T-helper 2 cell treated with Interferon-gamma antibody and Interleukin-4, amounts not matched to agents 5 μg/mL and 100 μg/mL, for 36 hours (primary cell): Measurements from ENCODE around the gene NSMF.

Experiments
- DNase-seq: peaks from one replicate; pipeline ENCODE4 v3.0.0; 2021; ENCODE audit warnings: low spot score
- H3K27ac Mint-ChIP-seq: one replicate; pipeline ENCODE4 v1.8.0; 2021; ENCODE audit warnings: mild to moderate bottlenecking, mixed read lengths
- H3K27me3 Mint-ChIP-seq: one replicate; pipeline ENCODE4 v1.8.0; 2021; ENCODE audit warnings: low read depth, mixed read lengths
- H3K36me3 Mint-ChIP-seq: one replicate; pipeline ENCODE4 v1.8.0; 2021; ENCODE audit warnings: low read depth, mixed read lengths
- H3K4me1 Mint-ChIP-seq: one replicate; pipeline ENCODE4 v1.8.0; 2021; ENCODE audit warnings: low read depth, mixed read lengths
- H3K4me3 Mint-ChIP-seq: one replicate; pipeline ENCODE4 v1.8.0; 2022; ENCODE audit warnings: mild to moderate bottlenecking, moderate library complexity, mixed read lengths
- H3K9me3 Mint-ChIP-seq: one replicate; pipeline ENCODE4 v1.8.0; 2021; ENCODE audit warnings: mixed read lengths

Gene NSMF

DNA sequence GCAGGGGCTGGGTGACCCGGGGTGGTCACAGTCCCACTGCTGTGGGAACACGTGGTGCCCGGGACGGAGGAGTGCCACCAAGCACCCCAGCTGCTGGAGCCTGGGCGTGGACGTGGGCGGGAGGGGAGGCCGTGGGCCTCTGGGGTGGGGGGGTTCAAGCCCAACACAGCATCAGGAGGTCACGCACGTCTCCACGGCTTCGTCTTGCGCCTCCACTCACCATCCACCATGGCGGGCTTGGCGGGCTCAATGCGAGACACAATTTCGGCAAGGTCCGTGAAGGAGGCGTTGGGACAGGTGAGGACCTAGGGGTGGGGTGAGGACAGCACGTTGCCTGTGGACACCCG lies 2.2 kb upstream of the NSMF start:
- Mint-ChIP-seq H3K9me3 (no peaks in the 10 kb centered on the region), H3K27me3 (no peaks in the 10 kb centered on the region), H3K27ac (peak overlapping the region; percentile 77), H3K4me3 (peak overlapping the region; percentile 36), H3K36me3 (peaks cover 3% of the 10 kb centered on the region), H3K4me1 (peaks cover 10% of the 10 kb centered on the region)
- no peak for DNase-seq

DNA sequence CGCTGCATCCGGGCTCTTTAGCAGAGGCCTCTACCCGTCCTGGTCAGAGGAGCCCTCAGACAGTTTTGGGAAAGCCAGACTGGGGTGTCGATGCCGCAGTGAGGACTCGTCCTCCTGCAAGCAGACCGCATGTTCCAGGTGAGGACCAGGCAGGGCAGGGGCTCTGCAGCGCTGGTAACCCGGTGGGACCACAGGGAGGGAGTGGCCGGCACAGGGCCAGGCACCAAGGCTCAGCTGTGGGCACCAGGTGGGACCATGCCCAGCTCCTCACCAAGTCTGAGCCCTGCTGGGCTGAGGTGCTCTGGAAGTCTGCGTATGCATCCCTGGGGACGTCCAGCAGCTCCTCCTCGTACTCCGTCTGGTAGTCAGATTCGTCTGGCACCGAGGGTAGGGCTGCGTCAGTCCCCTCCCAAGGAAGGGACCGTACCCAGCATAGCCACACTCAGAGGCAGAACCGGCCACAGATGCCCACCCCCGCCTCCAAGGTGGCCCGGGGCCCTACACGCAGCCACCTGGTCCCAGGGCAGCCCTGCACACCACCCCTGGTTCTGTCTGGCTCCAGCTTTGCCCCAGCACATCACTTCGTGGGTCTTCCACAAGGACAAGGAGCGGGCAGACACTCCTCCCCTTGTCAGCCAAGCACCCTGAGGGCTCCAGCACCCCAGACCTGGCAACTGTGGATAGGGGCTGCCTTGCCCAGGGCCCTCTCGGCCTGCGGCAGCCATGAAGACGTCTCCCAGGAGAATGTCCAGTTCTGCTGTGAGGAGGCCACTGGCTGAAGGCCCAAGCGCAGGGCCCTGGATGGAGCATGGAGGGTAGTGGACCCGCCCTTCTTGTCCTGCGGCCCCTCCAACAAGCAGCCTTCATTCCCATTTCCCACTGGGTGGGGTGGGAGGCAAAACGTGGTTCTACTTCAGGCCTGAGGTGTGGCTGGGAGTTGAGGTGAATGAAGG lies 1.5 kb upstream of the NSMF start:
- Mint-ChIP-seq H3K9me3 (no peaks in the 10 kb centered on the region), H3K4me1 (peaks cover 12% of the 10 kb centered on the region), H3K4me3 (peak overlapping the region; percentile 36), H3K27me3 (no peaks in the 10 kb centered on the region), H3K36me3 (peaks cover 7% of the 10 kb centered on the region), H3K27ac (peak overlapping the region; percentile 77)
- no peak for DNase-seq

DNA sequence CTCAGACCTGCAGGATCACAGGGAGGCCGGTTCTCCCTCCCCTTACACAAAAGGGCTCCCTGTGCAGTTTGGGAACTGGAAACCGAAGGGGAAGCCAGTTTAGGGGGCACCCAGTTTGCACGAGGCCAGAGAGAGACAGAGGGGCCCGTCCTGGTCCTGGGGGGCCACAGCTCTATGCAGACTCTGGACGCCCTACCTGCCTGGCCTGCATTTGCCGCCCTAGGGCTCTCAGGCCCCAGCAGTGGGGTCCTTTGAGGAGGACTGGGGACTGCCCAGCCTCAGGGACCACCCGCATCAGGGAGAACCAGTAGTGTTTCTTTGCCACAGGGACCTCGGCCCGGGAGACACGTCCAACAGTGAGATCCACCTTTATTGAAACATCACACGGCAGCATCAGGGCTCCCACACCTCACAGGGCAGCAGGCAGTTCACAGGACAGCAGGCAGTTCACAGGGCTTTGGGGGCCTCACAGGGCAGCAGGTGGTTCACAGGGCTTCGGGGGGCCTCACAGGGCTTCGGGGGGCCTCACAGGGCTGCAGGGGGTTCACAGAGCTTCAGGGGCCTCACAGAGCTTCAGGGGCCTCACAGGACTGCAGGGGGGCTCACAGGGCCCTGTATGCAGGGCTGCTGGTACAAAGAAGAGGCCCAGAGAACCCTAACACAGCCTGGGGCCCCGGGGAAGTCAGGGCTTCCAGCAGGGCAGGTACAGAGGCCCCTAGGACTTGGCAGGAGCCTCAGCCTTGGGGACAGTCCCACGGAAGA lies 648 bp upstream of the NSMF start:
- peak overlapping the region; percentile 81 for H3K27ac Mint-ChIP-seq
- no peak for DNase-seq
- no peaks in the 10 kb centered on the region for H3K27me3 Mint-ChIP-seq
- H3K9me3 Mint-ChIP-seq, result no peaks in the 10 kb centered on the region
- peaks cover 8% of the 10 kb centered on the region for H3K36me3 Mint-ChIP-seq
- peak overlapping the region; percentile 48 for H3K4me3 Mint-ChIP-seq
- peaks cover 12% of the 10 kb centered on the region for H3K4me1 Mint-ChIP-seq

DNA sequence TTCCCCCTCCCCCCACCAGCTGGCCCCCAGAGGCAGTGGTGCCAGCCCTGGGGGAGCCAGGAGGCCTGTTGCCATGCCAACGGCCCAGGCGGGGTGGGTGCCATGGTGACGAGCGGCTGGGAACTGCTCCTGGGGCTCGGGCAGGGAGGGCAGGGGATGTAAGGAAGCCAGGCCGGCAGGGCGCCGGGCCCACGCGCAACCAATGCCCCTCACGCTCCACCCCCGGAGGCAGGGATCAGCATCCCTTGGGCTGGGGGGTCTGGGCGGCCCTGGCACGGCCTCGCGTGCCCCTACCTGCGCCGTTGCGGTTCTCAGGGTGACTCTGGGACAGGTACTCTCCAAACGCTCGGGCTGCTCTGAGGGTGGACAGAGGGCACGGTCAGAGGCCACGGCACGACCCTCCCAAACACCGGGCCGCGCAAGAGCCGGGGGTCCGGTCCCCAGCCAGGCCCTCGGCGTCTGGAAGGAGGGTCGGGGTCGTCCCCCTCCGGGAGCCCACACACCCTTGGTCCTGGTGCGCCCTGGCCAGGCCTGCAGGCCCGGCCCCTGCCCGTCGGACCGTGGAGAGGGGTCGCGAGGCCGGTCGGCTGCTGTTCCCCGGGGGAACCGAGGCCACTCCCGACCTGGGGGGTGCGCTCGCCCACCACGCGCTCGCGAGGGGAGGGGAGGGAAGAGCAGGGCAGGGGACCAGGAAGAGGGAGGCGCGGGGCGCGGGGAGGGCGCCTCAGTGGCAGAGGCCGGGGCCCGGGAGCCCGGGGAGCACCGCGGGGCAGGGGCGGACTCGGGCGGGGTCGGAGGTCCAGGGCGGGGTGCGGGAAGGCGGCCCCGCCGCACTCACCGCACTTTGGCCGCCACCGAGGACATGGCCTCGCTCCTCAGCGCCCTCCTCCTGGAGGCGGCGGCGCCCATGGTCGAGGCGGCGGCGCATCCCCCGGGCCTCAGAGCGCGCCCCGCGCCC lies 661 bp downstream of the NSMF start:
- peaks cover 12% of the 10 kb centered on the region for H3K36me3 Mint-ChIP-seq
- H3K27ac Mint-ChIP-seq, result no peak overlapping the region
- DNase-seq, result no peak
- H3K27me3 Mint-ChIP-seq, result no peaks in the 10 kb centered on the region
- peaks cover 12% of the 10 kb centered on the region for H3K4me1 Mint-ChIP-seq
- H3K4me3 Mint-ChIP-seq, result no peak overlapping the region
- no peaks in the 10 kb centered on the region for H3K9me3 Mint-ChIP-seq

DNA sequence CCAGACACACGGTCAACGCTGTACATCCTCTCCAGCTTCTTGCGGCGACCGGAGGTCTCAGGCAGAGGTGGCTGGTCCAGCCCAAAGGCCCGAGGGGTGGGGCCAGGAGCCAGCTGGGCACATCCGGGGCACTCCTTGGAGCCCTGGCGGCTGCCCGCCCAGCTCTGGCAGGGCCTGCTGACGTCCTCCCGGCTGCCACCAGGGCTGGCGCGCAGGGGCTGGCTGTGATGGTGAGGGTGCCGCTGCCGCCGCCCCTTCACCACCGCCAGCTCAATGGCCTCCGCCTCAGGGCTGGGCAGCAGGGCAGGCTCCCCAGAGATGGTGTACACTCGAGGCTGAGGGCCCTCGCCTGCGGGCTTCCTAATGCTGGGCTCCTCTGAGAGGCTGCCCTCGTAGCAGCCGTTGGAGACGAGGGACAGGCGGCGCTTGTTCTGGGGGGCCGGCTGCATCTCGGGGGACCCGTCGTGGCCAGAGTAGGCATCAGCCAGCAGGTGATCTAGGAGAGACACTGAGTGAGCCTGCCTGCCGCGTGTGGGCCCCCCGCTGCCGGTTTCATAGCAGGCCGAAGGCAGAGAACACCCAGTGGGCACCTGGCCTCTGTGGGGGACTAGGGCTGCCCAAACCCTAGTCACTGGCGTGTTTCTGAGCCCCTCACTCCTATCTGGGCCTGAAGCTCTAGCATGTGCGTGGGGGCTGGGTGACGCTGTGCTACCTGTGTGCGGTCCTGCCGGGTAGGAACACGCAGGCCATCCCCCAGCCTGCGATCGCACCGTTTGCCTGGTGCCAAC lies 1.5 kb downstream of the NSMF start:
- Mint-ChIP-seq H3K36me3 (peaks cover 12% of the 10 kb centered on the region), H3K27ac (no peak overlapping the region), H3K9me3 (no peaks in the 10 kb centered on the region), H3K4me1 (peaks cover 12% of the 10 kb centered on the region), H3K27me3 (no peaks in the 10 kb centered on the region), H3K4me3 (peak overlapping the region; percentile 61)
- DNase-seq, result no peak

DNA sequence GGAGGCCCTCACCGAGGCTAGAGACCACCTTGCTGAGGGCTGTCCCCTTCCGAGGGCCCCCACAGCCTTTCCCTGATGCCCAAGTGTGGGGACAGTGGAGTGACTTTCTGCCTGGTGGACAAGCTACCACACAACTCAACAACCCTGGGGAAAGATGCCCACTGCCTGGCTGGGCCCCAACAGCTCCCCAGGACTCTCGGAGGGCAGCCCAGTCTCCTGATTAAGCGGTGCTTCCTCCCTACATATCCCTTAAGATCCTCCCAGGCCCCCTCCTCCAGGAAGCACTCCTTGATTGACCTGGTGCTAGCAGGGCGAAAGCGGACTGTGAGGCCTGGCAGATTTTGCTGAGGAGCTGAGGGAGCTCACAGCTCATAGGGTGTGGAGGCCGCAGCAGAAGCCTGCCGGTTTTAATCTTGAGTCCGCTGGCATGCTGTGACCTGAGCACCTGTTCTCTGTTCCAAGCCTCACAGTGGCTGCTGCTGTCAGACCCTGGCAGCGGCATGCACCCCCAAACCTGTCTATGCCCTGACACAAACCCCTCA lies 2.2 kb downstream of the NSMF start:
- H3K4me1 Mint-ChIP-seq, result peaks cover 16% of the 10 kb centered on the region
- H3K27ac Mint-ChIP-seq, result no peak overlapping the region
- peak overlapping the region; percentile 12 for H3K4me3 Mint-ChIP-seq
- peaks cover 14% of the 10 kb centered on the region for H3K36me3 Mint-ChIP-seq
- no peak for DNase-seq
- H3K9me3 Mint-ChIP-seq, result no peaks in the 10 kb centered on the region
- no peaks in the 10 kb centered on the region for H3K27me3 Mint-ChIP-seq

DNA sequence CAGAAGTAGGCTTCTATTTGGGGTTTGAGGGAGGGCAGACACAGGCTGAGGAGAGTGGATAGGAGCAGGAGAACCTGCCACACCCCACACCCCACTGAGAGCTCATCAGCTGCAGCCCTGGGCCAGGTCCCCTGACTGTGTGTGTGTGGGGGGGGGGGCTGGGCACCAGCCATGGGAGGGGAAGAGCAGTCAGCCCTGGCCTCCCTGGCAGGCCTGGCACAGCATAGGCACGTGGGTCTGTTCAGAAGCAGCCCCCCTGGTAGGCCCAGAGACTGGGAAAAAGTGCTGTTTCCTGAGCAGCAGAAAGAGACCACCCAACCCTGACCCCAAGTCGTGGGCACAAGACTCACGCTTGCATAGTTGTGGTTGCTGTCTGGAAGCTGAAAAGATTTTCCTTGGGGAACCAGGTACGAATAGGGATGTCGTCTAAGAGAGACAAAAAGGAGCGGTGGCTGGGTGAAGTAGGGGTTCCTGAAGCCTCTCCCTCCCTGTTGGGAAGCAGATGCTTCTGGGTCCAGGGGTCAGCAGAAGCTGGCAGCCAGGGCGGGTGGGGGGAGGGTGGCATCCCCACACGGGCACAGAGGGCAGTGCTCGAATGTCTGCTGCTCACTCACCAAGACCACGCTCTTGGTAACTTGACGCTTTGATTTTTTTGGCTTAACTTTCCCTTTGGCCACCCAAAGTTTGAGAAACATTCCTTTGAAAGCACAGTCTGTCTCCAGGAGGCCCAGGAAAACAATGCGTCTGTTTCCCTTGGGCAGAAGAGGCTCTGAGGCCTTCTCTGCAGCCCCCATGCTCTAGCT lies 2.9 kb downstream of the NSMF start:
- Mint-ChIP-seq H3K36me3 (peaks cover 14% of the 10 kb centered on the region), H3K27ac (peak overlapping the region; percentile 31), H3K4me3 (peak overlapping the region; percentile 47), H3K27me3 (no peaks in the 10 kb centered on the region), H3K4me1 (peaks cover 16% of the 10 kb centered on the region), H3K9me3 (no peaks in the 10 kb centered on the region)
- DNase-seq, result no peak

DNA sequence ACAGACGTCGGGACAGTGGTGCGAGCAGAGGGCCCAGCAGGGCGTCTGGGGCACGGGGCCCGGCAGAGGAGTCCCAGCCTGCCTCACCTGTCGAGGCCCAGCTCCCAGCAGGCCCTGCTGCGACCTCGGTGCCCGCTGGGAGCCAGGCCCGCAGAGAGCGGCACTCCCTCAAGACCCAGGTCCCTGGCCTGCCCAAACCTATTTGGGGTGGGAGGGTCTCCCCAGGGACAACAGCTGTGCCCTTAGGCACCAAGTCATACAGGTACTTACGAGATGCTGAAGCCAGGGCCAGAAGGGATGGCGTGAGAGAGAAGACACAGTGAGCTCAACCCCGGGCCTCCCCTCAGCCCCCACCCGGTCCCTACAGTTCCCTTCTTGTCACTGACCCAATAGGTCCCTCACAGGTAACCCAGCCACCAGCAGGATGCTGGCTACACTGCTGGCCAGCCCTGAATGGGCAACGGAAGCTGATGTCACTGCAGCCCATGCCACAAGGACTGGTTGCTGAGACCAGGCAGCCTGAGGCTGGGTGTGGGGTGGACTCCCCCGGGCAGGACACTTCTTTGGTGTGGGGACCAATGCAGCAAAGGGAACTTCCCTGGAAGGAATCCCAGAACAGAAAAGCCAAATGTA lies 3.7 kb downstream of the NSMF start:
- DNase-seq, result no peak
- Mint-ChIP-seq H3K36me3 (peaks cover 17% of the 10 kb centered on the region), H3K9me3 (no peaks in the 10 kb centered on the region), H3K4me3 (peak overlapping the region; percentile 47), H3K4me1 (peaks cover 14% of the 10 kb centered on the region), H3K27me3 (no peaks in the 10 kb centered on the region), H3K27ac (no peak overlapping the region)

DNA sequence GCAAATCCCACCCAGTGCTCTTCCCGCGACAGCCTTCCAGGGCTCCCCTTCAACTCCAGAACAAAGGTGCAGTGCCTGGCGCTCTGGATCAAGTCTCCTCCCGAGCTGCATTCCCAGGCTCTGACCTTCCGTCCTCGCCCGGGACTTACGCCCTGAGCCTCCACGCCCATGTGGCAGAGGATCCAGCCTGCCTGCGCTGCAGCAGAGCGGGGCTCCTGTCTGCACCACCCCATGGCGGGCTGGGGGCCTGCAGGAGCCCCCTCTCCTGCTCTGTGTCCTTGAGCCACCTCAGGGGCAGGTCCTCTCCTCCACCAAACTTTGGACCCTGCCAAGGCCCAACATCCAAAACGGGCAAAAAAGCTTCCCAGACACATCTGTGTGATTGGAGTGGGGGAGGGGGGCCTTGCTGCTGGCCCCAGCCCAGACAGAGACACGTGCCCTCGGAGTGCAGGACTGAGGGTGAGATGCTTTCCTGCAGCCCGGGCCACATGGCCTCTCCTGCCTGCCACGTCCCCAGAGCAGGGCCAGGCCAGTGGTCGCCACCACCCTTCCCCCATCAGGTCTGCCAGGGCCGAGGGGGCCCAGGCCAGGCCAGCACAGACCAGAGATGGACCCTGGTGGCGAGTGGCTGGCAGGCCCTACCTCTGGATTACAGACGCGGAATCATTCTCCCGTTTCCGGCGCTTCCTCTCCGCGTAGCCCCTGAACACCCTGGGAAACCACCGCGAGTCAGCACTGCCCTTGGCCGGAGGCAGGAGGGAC lies 4.4 kb downstream of the NSMF start:
- Mint-ChIP-seq H3K4me1 (peaks cover 16% of the 10 kb centered on the region), H3K4me3 (peak overlapping the region; percentile 71), H3K36me3 (peaks cover 20% of the 10 kb centered on the region), H3K9me3 (no peaks in the 10 kb centered on the region), H3K27me3 (no peaks in the 10 kb centered on the region), H3K27ac (peak overlapping the region; percentile 57)
- DNase-seq, result no peak

DNA sequence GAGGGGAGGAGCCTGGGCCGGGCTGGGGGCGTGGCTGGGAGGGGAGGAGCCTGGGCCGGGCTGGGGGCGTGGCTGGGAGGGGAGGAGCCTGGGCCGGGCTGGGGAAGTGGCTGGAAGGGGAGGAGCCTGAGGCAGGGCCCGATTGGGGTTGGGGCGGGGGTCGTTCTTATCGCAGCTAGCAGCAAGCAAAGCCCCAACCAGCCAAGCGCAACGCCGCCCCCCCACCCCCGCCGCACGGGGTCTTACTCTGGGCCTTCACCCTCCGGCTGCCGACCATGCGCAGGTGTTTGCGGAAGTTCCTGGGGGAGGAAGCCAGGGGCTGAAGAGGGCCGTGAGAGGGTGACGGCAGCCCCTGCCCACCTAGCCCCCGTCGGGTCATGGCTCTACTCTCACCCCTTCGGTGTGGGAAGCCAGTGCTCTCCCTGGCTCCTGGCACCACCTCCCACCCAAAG lies 5.0 kb downstream of the NSMF start:
- no peaks in the 10 kb centered on the region for H3K9me3 Mint-ChIP-seq
- no peaks in the 10 kb centered on the region for H3K27me3 Mint-ChIP-seq
- peak overlapping the region; percentile 71 for H3K4me3 Mint-ChIP-seq
- H3K36me3 Mint-ChIP-seq, result peaks cover 20% of the 10 kb centered on the region
- H3K27ac Mint-ChIP-seq, result peak overlapping the region; percentile 57
- peaks cover 14% of the 10 kb centered on the region for H3K4me1 Mint-ChIP-seq
- peak; percentile 43 for DNase-seq

DNA sequence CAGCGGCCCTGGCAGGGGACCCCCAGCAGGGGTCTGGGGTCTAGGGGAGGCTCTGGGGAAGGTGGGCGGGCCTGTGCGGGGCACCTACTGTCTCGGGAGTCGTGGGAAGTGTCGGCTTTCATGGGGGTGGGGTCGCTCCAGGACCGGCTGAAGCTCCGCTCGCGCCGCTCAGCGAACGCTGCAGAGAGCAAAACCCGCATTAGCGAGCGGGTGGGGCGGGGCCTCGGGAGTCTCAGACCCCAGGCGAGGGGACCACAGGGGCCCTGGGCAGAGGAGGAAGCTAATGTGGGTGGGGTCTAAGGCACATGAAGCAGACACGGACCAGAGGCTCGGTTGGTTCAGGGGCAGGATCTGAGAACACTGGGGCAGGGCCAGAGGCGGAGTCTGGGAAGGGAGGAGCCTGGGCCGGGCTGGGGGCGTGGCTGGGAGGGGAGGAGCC lies 5.5 kb downstream of the NSMF start:
- Mint-ChIP-seq H3K36me3 (peaks cover 20% of the 10 kb centered on the region), H3K9me3 (no peaks in the 10 kb centered on the region), H3K27me3 (no peaks in the 10 kb centered on the region), H3K4me3 (peak overlapping the region; percentile 57), H3K4me1 (peaks cover 14% of the 10 kb centered on the region), H3K27ac (no peak overlapping the region)
- DNase-seq, result peak; percentile 53
